Measurements from ENCODE around the gene VOPP1.

GRCh38 chr7:55567571-55567970 is 4.7 kb downstream of the VOPP1 start:
- no peak for TF ChIP-seq POLR2A (IDR thresholded peaks at IDR 0.05; ENCODE audit: low read depth)
- TF ChIP-seq CTCF (IDR thresholded peaks at IDR 0.05): no peak
